ENCODE results near the gene SPTSSB. TPM values are rescaled to one million over a fixed set of nuclear protein-coding genes. Genes with fewer than 3 reads are reported as not detected.

SPTSSB gene
- total RNA-seq = 0.11 TPM in 1 of 2 replicates, not detected in the other

GRCh38 chr3:161371441-161372320, at the start of gene SPTSSB:
Gene SPTSSB (minus strand): TSS chr3:161371517. CDS start chr3:161346323, 25,194 bp downstream.

Other genes starting within 250 kb of the SPTSSB start
- 113 and 129 TPM in 2 replicates for gene NMD3, start 150.2 kb downstream of the SPTSSB start, total RNA-seq
- not detected in 2 replicates for gene OTOL1, start 125.3 kb upstream of the SPTSSB start, total RNA-seq